Muscle of back (tissue), 11 donors: ENCODE data around the gene AHR. TPM values are rescaled to one million over a fixed set of nuclear protein-coding genes. Genes with fewer than 3 reads are reported as not detected.
"Not testable (repeated sequence)": the region's sequence is repeated elsewhere in the genome, so short reads cannot be mapped to it uniquely, and the experiment has no call there.

Experiments
- DNase-seq, 3 donors: peaks; one replicate each; pipeline versions ENCODE4 v3.0.0 to v3.0.0-alpha.2; 2013
- polyA plus RNA-seq, 10 donors: library from polyadenylated mRNA; unstranded; fragments of 120-200 nt; gene quantifications; one replicate each; pipeline ENCODE4 v1.2.1, GENCODE V29; 2013; ENCODE audit not compliant: insufficient read length in 10 of 10

AHR gene
- polyA plus RNA-seq, 10 donors: 18.0 to 46.7 (median 28.9) TPM

DNA sequence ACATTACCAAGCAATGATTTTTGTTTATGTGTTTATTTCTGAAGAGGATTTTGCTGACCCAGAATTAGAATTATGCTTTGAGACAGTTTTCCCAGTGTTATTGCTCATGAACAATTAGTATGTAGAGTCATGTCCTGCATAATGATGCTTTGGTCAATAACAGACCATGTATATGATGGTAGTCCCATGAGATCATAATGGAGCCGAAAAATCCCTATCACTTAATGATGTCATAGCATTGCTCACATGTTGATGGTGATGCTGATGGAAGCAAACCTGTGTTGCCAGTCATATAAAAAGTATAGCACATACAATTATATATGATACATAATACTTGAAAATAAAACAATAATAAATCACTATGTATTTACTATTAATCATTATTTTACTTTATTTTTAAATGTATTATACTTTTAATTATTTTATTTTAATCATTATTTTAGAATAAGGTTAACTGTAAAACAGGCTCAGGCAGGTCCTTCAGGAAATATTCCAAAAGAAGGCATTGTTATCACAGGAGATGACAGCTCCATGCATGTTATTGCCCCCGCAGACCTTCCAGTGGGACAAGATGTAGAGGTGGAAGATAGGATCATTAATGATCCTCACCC, 33.5 kb downstream of the AHR start:
- no peak for DNase-seq

DNA sequence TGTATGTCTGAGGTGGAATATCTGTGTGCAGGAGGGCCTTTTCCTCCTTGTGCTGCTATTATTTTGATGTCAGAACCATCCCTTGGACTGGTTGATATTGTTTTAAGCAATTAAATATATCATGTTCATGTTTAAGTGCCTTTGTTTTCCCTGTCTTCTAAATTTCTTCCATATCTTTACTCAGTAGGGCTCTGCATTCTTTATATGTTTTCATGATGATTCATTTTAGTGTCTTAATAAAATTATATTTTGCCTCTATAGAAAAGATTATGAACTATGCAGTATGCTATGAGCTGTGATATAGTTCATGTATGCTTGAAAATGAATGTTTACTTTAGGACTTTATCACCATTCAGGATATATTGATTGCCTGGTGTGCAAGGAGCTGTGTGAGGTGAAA, 34.8 kb downstream of the AHR start:
- no peak for DNase-seq

DNA sequence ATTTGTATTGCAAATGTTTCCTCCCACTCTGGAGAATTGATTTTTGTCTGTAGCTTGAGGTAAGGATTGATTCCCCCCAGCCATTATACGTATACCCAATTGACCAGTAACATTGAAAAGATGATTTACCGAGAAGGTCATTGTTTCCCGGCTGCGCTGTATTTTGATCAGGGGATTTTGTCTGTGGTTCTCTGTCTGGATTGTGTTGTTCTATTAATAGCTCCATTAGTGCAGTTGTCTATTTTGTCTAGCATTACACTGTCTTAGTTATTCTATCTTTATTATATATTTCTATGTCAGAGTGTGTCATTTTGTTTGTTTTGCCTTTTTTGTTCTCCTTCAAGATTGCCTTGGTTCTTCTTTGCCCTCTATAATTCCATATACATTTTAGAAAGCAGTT, 37.7 kb downstream of the AHR start:
- no peak for DNase-seq

DNA sequence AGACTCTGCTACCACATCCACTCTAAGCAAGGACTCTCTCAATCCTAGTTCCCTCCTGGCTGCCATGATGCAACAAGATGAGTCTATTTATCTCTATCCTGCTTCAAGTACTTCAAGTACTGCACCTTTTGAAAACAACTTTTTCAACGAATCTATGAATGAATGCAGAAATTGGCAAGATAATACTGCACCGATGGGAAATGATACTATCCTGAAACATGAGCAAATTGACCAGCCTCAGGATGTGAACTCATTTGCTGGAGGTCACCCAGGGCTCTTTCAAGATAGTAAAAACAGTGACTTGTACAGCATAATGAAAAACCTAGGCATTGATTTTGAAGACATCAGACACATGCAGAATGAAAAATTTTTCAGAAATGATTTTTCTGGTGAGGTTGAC, 40.7 kb downstream of the AHR start:
- no peak for DNase-seq

DNA sequence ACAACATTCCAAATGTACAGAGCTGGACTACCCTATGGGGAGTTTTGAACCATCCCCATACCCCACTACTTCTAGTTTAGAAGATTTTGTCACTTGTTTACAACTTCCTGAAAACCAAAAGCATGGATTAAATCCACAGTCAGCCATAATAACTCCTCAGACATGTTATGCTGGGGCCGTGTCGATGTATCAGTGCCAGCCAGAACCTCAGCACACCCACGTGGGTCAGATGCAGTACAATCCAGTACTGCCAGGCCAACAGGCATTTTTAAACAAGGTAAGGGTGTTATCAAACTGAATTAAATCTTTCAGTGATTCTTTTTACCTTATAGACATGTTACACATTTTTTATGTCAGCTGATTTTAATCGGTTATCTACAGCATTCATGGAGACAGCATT, 41.5 kb downstream of the AHR start:
- no peak for DNase-seq

DNA sequence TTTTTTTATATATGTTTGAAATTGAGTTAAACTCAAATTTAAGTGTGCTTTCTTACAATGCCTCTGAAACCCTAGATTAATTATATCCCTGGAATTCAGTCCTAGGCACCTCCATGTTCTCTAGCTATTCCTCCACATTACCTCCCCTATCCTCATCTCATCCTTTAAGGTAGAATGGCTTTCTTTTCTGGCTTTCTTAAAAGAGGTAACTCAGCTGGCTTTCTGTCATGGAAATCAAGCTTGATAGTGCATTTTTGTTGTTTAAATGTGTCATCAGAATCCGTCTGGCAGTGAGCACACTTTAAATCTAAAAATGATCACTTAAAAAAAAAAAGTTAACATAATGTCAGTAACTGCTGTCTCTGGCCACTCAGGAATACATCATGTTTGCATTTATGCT, 42.2 kb downstream of the AHR start:
- no peak for DNase-seq

DNA sequence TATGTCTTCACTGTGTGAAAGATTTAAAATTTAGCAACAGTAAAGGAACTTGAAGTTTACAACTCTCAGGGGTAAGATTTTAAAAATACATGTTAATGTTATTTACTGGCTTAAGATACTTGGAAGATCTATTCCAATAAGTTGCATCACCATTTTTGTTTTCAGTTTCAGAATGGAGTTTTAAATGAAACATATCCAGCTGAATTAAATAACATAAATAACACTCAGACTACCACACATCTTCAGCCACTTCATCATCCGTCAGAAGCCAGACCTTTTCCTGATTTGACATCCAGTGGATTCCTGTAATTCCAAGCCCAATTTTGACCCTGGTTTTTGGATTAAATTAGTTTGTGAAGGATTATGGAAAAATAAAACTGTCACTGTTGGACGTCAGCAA, 44.3 kb downstream of the AHR start:
- DNase-seq: peak; percentile 16 to 59 (median 26)

DNA sequence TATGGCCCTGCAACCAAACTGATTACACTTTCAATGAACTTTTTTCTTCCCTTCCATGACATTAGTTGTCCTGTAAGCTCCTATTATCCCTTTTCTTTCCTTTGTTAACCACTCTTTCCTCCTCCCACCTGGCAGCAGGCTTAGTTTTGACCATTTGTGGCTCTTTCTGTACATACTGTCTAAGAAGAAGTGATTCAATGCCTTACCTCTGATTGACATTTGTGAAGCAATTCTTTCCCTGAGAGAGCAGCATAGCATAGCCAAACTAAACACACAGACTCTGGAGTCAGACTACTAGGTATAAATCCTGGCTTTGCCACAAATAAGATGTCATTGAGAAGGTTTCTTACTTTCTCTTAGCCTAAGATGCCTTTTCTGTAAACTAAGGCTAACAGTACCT, 48.9 kb downstream of the AHR start:
- DNase-seq: no peak

DNA sequence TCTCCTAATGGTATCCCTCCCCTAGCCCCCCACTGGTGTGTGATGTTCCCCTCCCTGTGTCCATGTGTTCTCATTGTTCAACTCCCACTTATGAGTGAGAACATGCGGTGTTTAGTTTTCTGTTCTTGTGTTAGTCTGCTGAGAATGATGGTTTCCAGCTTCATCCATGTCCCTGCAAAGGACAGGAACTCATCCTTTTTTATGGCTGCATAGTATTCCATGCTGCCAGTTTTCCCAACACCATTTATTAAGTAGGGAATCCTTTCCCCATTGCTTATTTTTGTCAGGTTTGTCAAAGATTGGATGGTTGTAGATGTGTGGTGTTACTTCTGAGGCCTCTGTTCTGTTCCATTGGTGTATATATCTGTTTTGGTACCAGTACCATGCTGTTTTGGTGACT, 50.5 kb downstream of the AHR start:
- DNase-seq: not testable (repeated sequence)

DNA sequence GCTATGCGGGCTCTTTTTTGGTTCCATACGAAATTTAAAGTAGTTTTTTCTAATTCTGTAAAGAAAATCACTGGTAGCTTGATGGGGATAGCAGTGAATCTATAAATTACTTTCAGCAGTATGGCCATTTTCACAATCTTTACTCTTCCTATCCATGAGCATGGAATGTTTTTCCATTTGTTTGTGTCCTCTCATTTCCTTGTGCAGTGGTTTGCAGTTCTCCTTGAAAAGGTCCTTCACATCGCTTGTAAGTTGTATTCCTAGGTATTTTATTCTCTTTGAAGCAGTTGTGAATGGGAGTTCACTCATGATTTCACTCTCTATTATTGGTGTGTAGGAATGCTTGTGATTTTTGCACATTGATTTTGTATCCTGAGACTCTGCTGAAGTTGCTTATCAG, 51.9 kb downstream of the AHR start:
- not testable (repeated sequence) for DNase-seq

DNA sequence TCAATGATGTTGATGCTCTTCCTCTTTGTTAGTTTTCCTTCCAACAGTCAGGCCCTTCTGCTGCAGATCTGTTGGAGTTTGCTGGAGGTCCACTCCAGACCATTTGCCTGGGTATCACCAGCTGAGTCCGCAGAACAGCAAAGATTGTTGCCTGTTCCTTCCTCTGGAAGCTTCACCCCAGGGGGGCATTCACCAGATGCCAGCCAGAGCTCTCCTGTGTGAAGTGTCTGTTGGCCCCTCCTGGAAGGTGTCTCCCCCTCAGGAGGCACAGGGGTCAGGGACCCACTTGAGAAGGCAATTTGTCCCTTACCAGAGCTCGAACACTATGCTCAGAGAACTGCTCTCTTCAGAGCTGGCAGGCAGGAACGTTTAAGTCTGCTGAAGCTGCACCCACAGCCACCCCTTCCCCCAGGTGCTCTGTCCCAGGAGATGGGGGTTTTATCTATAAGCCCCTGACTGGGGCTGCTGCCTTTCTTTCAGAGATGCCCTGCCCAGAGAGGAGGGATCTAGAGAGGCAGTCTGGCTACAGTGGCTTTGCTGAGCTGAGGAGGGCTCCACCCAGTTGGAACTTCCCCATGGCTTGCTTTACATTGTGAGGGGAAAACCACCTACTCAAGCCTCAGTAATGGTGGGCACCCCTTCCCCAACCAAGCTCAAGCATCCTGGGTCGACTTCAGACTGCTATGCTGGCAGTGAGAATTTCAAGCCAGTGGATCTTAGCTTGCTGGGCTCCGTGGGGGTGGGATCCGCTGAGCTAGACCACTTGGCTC, 55.4 kb downstream of the AHR start:
- DNase-seq: not testable (repeated sequence)

DNA sequence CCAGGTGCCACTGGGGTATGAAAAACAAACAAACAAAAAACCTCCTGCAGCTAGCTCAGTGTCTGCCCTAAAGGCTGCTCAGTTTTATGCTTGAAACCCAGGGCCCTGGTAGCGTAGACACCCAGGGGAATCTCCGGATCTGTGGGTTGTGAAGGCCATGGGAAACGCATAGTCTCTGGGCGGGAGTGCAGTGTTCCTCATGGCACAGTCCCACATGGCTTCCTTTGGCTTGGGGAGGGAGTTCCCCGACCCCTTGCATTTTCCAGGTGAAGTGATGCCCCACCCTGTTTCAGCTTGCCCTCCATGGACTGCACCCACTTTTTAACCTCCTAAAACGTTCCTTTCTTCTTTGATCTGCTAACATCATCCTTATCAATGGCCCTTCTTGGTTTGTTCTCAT, 56.0 kb downstream of the AHR start:
- no peak for DNase-seq

DNA sequence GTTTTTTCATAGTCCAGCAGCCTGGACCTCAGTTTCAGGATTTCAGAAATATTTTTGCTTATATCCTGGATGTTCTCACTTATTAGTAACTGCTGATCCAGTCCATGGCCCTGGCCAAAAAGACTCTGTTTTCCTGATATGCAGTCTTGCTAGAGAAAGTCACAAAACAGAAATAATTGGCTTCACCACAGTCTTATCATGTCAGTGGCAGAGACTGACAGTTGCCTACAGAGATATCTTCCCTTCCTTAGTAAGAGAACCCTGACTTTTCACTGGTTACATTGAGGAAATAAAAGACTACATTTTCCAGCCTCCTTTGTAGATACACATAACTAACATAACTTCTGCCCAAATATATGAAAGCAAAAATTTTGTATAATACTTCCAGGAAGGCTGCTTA, 56.6 kb downstream of the AHR start:
- no peak for DNase-seq

DNA sequence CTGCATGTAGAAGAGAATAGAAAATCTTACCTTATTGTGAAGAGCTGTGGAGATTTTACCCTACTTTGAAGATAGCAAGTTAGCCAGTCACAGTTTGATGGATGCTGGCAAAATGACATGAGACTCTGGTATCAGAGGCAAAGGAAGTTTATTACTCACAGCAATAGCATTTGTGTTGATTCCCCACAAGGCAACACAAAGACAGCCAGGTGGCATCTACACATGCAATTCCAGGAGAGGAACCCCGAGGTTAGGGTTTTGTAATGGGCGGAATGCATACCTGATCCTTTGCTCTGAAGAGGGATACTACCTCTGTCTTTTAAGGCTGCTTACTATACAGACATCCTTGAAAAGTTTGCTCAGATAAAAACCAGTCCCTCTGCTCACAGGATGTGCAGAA, 59.5 kb downstream of the AHR start:
- no peak for DNase-seq

DNA sequence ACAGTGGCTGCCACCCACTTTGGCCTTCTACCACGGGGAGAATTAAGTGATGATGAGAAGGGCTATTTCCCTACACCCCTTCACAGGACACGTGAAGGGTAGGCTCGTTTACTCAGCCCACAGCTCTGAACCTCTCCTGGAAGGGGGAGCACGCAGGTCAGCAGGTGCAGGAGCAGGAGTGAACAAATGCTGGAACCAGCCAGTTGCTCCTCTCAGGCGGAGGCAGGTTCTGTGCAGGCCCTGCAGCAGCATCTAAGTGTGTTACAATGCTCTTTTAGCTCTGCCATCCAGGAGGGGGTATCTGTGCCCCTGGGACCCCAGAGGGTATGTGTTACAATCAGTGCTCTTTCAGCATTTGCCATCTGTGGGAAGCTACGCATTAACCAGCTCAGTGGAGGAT, 61.2 kb downstream of the AHR start:
- DNase-seq: no peak

DNA sequence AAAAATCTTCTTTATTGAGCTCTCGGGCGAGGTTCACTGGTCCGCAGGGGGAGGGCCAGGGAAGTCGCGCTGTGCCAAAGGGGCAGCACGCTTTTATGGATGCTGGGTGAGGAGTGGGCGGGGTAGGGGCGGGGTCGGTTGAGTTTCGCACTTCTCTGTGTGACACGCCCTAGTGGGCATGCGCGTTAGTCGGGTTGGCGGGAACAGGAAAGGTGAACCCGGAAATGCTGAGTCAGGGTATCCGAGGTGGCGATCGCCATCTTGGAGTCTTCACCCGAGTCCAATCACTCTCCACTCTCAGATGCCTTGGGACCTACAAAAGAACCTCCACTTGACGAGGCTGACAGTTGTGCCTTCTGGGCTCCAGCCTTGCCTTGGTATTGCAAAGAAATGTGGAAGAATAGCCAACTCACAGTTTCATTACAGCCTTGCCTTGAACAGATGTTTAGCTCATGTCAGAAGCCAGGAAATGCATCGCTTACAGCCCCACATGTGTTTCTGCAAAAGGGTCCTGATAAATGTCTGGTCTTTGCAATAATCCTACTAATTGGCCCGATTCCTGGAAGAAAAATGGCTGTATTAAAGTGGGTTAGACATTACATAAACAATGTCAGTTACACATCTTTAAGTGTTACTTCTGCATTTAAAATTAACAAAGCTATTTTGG, 64.1 kb downstream of the AHR start:
- peak in 1 of 3 donors; percentile 52 for DNase-seq

DNA sequence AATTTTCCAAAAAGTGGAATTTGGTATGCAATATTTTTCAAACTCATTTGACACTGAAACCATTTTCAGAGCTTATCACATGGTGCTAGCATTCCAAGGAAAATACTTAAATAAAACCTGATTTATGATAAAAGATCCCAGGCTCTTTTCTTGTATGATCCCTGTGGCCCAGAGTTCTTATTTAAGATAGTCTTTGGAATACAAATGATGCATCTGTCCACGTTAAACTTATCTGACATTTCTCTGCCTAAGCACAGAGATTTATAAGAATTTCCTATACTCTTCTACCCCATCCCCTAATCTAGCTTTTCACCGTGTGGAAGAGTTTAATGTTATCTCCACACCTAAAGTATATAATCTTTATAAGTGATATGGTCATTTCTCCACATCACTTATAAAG, 66.2 kb downstream of the AHR start:
- DNase-seq: no peak

DNA sequence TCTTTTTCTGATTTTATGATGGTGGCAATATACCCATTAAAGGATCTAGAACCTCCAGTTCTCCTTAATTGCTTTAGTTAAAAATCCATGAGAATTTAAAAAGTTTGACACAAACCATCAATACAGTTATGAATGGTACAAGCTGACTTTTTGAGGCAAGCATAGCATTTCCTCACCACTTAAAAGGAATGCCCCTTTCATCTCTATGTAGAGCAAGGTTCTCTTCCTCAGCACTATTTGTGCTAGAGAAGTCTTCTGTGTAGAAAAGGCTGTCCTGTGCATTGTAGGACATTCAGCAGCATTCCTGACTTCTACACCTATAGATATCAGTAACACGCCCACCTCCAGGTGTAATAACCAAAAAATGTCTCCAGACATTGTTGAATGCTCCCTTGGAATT, 67.3 kb downstream of the AHR start:
- no peak for DNase-seq

DNA sequence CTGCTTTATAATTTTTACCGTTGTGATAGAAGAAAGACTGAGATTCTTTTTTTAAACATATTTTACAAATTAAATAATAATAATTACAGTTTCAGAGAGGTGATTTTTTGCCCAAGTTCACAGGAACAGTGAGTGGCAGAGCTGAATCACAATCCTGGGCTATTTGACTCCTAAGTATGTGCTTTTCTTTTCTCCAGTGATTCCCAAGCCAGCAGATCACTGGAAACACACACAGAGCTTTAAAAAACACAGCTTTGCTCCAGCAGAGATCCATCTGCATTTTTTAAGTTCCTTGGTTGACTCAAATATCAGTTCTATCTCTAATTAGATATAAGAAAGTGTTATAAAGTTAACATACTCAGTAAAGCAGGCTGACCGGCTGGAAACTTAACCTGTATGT, 69.0 kb downstream of the AHR start:
- no peak for DNase-seq

DNA sequence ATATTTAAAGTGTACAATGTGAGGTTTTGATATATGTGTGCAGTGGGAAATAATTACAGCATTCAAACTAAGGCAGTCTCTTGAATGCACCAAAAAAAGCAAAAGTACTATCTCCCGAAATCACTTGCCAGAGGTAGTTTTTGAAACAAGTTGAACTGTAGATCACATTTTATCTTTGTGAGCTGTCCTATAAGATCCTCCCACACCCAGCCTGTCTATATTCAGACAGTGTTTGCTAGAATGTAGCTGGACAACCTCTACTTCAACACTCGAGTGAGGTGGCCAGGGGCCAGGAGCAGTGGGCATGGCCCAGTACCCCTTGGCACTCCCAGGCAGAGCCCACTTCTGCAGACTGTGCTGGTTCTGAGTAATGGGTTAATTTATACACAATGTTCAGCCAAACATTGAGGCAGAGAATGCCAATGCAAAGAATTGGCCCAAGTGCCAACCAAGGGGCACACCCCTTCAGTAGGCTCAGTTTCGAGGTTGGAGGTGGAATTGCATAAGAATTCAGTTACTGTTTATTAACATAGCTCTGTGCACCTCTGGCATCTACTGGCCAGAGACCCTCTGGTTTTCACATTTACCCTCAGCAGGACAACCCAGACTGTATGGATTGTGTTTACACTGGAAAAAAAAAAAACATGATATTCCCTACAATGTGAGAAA, 70.5 kb downstream of the AHR start:
- no peak for DNase-seq

DNA sequence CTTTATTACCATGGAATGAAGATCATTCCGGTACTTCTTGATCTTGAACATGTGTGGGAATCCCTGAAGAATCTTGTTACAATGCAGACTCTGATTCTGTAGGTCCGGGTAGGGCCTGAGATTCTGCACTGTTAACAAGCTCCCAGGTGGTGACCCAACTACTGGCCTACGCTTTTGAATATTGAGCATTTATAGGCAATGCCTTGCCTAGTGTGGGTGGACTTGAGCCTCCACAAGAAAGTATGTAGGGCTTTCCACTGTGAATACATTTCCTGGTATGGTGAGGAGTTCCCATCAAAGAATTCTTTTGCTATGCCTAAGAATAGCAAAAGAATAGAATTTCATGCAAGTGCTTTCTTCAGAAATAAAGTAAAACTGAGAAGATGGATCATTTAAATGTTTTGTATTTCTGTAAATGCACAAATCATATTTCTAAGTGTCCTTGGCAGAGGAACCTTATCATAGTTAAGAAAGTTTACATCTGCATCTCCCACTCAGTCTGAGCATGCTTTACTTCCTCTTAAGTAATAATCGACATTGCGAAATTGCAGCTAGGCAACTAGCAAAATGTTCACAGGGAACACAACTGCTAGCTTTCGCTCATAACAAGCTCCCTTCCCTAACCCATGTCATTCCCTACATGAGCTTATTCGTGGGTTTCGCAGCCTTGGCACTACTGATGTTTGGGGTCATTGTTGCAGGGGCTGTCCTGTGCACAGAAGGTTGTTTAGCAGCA, 71.4 kb downstream of the AHR start:
- DNase-seq: peak; percentile 62 to 86 (median 76)
